GM23338 (cell line): ENCODE measurements around the gene AVP. TPM values are rescaled to one million over a fixed set of nuclear protein-coding genes. Genes with fewer than 3 reads are reported as not detected.

Experiments
- ATAC-seq: fragments of 200-7000 bp; cut with Tn5 transposase; 3 replicates; pipeline ENCODE4 v1.9.1; 2020
- DNase-seq: peaks from one replicate; pipeline ENCODE4 v3.0.0-alpha.2; 2015; ENCODE audit warnings: low spot score
- H2AFZ ChIP-seq: fragments of 200-600 bp; sonication (generic); 2 replicates; pipeline ENCODE4 v1.8.0; 2016; ENCODE audit warnings: antibody characterized with exemption, mild to moderate bottlenecking, moderate library complexity
- H3F3A ChIP-seq: fragments of 200-600 bp; sonication (generic); replicated peaks from 2 replicates; pipeline ENCODE4 v1.8.0; 2017; ENCODE audit warnings: antibody characterized with exemption, mixed run types, low read depth
- H3K27ac ChIP-seq: fragments of 200-600 bp; sonication (generic); 2 replicates; pipeline ENCODE4 v1.6.1; 2016; ENCODE audit warnings: low read depth
- H3K27me3 ChIP-seq: fragments of 200-600 bp; sonication (generic); 2 replicates; pipeline ENCODE4 v1.8.0; 2016; ENCODE audit warnings: mild to moderate bottlenecking, mixed run types, moderate library complexity; ENCODE audit not compliant: insufficient read depth
- H3K36me3 ChIP-seq: fragments of 200-600 bp; sonication (generic); 2 replicates; pipeline ENCODE4 v1.8.0; 2016; ENCODE audit warnings: mild to moderate bottlenecking; ENCODE audit not compliant: insufficient read depth
- H3K4me1 ChIP-seq: fragments of 200-600 bp; sonication (generic); 2 replicates; pipeline ENCODE4 v1.8.0; 2016; ENCODE audit warnings: mild to moderate bottlenecking, moderate library complexity; ENCODE audit not compliant: insufficient read depth
- H3K4me2 ChIP-seq: fragments of 200-600 bp; sonication (generic); 2 replicates; pipeline ENCODE4 v1.7.1; 2017; ENCODE audit warnings: mixed run types
- H3K4me3 ChIP-seq: fragments of 200-600 bp; sonication (generic); 2 replicates; pipeline ENCODE4 v1.6.1; 2016; ENCODE audit warnings: mixed run types
- H3K79me2 ChIP-seq: fragments of 200-600 bp; sonication (generic); replicated peaks from 2 replicates; pipeline ENCODE4 v1.8.0; 2017; ENCODE audit warnings: mild to moderate bottlenecking; ENCODE audit not compliant: insufficient read depth
- H3K9me2 ChIP-seq: fragments of 200-600 bp; sonication (generic); 2 replicates; pipeline ENCODE4 v1.8.0; 2017; ENCODE audit not compliant: insufficient read depth
- H4K20me1 ChIP-seq: fragments of 200-600 bp; sonication (generic); replicated peaks from 2 replicates; pipeline ENCODE4 v1.8.0; 2017; ENCODE audit warnings: mild to moderate bottlenecking; ENCODE audit not compliant: insufficient read depth
- H3K27ac Mint-ChIP-seq: 2 replicates; pipeline ENCODE4 v1.8.0; 2020; ENCODE audit warnings: inconsistent platforms, mild to moderate bottlenecking, moderate library complexity, mixed read lengths
- H3K27me3 Mint-ChIP-seq: 3 replicates; pipeline ENCODE4 v1.8.0; 2022; ENCODE audit warnings: low read depth, mild to moderate bottlenecking, moderate library complexity, mixed read lengths, inconsistent platforms; ENCODE audit not compliant: insufficient read depth, poor library complexity
- H3K36me3 Mint-ChIP-seq: 3 replicates; pipeline ENCODE4 v1.8.0; 2021; ENCODE audit warnings: low read depth, mild to moderate bottlenecking, inconsistent platforms, moderate library complexity, mixed read lengths
- H3K4me1 Mint-ChIP-seq: 3 replicates; pipeline ENCODE4 v1.8.0; 2020; ENCODE audit warnings: mild to moderate bottlenecking, inconsistent platforms, mixed read lengths
- H3K4me3 Mint-ChIP-seq: 3 replicates; pipeline ENCODE4 v1.8.0; 2021; ENCODE audit warnings: moderate library complexity, mild to moderate bottlenecking, inconsistent platforms, mixed read lengths
- H3K9me3 Mint-ChIP-seq: 3 replicates; pipeline ENCODE4 v1.8.0; 2020; ENCODE audit warnings: moderate library complexity, mild to moderate bottlenecking, inconsistent platforms, mixed read lengths
- NANOG ChIP-seq: IDR thresholded peaks from 2 replicates; pipeline ENCODE4 v1.6.1; 2016; ENCODE audit warnings: antibody characterized with exemption, borderline replicate concordance
- POLR2AphosphoS5 ChIP-seq: IDR thresholded peaks from 2 replicates; pipeline ENCODE4 v1.6.1; 2016; ENCODE audit warnings: antibody characterized with exemption, low read depth
- polyA plus RNA-seq: library from polyadenylated mRNA; unstranded; fragments of >200 nt; fragmentation: Nextera tagmentation; extraction: Ambion mirVana; gene quantifications from 2 replicates; pipeline ENCODE4 v1.2.1, GENCODE V29; 2016
- total RNA-seq: library from RNA; depleted of rRNA; stranded (reverse); fragments of >200 nt; shearing (Covaris generic); gene quantifications from 2 replicates; pipeline ENCODE4 v1.2.3, GENCODE V29; 2014
- TF ChIP-seq, protein P1 (sequence below): fragments of 250-450 bp; sonication (Bioruptor Pico); IDR thresholded peaks from 2 replicates; pipeline ENCODE4 v1.5.0; 2020; ENCODE audit warnings: mild to moderate bottlenecking, moderate library complexity

Gene AVP
- total and polyA plus RNA-seq, 2 experiments from 2014 or later = 0.60 TPM; not detected in 1

DNA sequence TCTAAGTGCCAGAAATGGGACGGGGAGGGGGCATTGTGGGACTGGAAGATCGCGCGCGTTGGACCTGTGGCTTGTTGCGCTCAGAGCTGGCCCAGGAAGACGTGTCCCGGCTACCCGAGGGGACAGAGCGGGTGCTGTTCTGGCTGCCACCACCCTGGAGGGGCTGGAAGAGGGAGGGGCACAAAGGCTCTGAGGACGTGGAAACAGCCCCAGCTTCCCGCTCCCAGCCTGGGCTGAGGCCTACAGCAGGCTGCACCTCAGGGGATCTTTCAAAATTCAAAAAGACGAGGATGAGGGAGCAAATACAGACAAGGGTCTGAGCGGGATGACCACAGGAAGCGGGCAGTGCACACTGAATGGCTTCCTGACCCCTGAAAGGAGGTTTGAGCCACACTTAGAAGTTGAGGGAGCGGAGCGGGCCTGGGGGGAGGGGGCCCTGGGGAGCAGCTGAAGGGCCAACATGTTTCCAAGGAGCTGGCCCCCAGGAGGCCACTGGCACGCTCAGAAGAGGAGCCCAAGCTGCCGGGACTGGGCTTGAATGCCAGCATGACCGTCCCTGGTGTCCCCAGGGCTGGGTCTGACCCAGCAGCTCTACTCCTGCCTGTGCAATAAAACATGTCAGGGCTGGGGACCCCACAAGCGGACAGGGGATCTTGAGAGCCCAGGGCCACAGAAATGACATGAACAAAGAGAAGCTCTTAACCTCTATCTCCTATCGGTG lies 11.8 kb downstream of the AVP start:
- Histone ChIP-seq H3F3A (0 out of 2 replicates have a peak, but pooled peaks cover 3% of the 10 kb centered on the region), H3K36me3 (no peaks in the 10 kb centered on the region), H3K4me2 (peak overlapping the region; percentile 79), H3K27ac (no peak overlapping the region), H4K20me1 (no peaks in the 10 kb centered on the region), H3K4me1 (peaks cover 7% of the 10 kb centered on the region; the same call in 1 of the 2 replicates), H2AFZ (peak overlapping the region; percentile 97), H3K9me2 (0 out of 2 replicates have a peak, but pooled peaks cover 3% of the 10 kb centered on the region), H3K4me3 (peak overlapping the region; percentile 64), H3K79me2 (no peaks in the 10 kb centered on the region), H3K27me3 (peaks cover 42% of the 10 kb centered on the region)
- ATAC-seq (peak; percentile 14), DNase-seq (no peak)
- Mint-ChIP-seq H3K27me3 (peaks cover 38% of the 10 kb centered on the region), H3K36me3 (no peaks in the 10 kb centered on the region), H3K4me3 (peak overlapping the region; percentile 70), H3K4me1 (peaks cover 23% of the 10 kb centered on the region), H3K9me3 (no peaks in the 10 kb centered on the region), H3K27ac (no peak overlapping the region)
- no peak for TF ChIP-seq POLR2AphosphoS5
- TF ChIP-seq NANOG = no peak
- TF ChIP-seq, protein P1, sequence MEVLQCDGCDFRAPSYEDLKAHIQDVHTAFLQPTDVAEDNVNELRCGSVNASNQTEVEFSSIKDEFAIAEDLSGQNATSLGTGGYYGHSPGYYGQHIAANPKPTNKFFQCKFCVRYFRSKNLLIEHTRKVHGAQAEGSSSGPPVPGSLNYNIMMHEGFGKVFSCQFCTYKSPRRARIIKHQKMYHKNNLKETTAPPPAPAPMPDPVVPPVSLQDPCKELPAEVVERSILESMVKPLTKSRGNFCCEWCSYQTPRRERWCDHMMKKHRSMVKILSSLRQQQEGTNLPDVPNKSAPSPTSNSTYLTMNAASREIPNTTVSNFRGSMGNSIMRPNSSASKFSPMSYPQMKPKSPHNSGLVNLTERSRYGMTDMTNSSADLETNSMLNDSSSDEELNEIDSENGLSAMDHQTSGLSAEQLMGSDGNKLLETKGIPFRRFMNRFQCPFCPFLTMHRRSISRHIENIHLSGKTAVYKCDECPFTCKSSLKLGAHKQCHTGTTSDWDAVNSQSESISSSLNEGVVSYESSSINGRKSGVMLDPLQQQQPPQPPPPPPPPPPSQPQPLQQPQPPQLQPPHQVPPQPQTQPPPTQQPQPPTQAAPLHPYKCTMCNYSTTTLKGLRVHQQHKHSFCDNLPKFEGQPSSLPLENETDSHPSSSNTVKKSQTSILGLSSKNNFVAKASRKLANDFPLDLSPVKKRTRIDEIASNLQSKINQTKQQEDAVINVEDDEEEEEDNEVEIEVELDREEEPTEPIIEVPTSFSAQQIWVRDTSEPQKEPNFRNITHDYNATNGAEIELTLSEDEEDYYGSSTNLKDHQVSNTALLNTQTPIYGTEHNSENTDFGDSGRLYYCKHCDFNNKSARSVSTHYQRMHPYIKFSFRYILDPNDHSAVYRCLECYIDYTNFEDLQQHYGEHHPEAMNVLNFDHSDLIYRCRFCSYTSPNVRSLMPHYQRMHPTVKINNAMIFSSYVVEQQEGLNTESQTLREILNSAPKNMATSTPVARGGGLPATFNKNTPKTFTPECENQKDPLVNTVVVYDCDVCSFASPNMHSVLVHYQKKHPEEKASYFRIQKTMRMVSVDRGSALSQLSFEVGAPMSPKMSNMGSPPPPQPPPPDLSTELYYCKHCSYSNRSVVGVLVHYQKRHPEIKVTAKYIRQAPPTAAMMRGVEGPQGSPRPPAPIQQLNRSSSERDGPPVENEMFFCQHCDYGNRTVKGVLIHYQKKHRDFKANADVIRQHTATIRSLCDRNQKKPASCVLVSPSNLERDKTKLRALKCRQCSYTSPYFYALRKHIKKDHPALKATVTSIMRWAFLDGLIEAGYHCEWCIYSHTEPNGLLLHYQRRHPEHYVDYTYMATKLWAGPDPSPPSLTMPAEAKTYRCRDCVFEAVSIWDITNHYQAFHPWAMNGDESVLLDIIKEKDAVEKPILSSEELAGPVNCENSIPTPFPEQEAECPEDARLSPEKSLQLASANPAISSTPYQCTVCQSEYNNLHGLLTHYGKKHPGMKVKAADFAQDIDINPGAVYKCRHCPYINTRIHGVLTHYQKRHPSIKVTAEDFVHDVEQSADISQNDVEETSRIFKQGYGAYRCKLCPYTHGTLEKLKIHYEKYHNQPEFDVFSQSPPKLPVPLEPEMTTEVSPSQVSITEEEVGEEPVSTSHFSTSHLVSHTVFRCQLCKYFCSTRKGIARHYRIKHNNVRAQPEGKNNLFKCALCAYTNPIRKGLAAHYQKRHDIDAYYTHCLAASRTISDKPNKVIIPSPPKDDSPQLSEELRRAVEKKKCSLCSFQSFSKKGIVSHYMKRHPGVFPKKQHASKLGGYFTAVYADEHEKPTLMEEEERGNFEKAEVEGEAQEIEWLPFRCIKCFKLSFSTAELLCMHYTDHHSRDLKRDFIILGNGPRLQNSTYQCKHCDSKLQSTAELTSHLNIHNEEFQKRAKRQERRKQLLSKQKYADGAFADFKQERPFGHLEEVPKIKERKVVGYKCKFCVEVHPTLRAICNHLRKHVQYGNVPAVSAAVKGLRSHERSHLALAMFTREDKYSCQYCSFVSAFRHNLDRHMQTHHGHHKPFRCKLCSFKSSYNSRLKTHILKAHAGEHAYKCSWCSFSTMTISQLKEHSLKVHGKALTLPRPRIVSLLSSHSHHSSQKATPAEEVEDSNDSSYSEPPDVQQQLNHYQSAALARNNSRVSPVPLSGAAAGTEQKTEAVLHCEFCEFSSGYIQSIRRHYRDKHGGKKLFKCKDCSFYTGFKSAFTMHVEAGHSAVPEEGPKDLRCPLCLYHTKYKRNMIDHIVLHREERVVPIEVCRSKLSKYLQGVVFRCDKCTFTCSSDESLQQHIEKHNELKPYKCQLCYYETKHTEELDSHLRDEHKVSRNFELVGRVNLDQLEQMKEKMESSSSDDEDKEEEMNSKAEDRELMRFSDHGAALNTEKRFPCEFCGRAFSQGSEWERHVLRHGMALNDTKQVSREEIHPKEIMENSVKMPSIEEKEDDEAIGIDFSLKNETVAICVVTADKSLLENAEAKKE (CRISPR knock-in tag) = no peak
